Parathyroid adenoma (tissue), 2 donors: Measurements from ENCODE around the gene SLC17A2.

Experiments used
- H2AFZ ChIP-seq: fragments of 300-600 bp; sonication (generic); one replicate; pipeline ENCODE4 v1.7.0; 2017; ENCODE audit warnings: antibody characterized with exemption, mild to moderate bottlenecking
- H3K27ac ChIP-seq: fragments of 300-600 bp; sonication (generic); one replicate; pipeline ENCODE4 v1.7.0; 2017
- H3K27me3 ChIP-seq: fragments of 300-600 bp; sonication (generic); one replicate; pipeline ENCODE4 v1.7.0; 2017; ENCODE audit warnings: low read length; ENCODE audit not compliant: control insufficient read depth, insufficient read depth
- H3K36me3 ChIP-seq: fragments of 300-600 bp; sonication (generic); one replicate; pipeline ENCODE4 v1.7.0; 2017; ENCODE audit warnings: low read length; ENCODE audit not compliant: control insufficient read depth, insufficient read depth
- H3K4me1 ChIP-seq: fragments of 300-600 bp; sonication (generic); one replicate; pipeline ENCODE4 v1.7.0; 2017; ENCODE audit warnings: control low read depth
- H3K4me2 ChIP-seq: fragments of 300-600 bp; sonication (generic); one replicate; pipeline ENCODE4 v1.7.0; 2017; ENCODE audit warnings: low read length
- H3K4me3 ChIP-seq: fragments of 300-600 bp; sonication (generic); one replicate; pipeline ENCODE4 v1.7.0; 2017; ENCODE audit warnings: low read depth, low read length
- H3K79me2 ChIP-seq: fragments of 300-600 bp; sonication (generic); one replicate; pipeline ENCODE4 v1.7.0; 2017; ENCODE audit warnings: control low read depth
- H3K9ac ChIP-seq: fragments of 300-600 bp; sonication (generic); one replicate; pipeline ENCODE4 v1.7.0; 2017; ENCODE audit warnings: mild to moderate bottlenecking
- H3K9me3 ChIP-seq: fragments of 300-600 bp; sonication (generic); one replicate; pipeline ENCODE4 v1.7.0; 2017; ENCODE audit warnings: low read length; ENCODE audit not compliant: control insufficient read depth
- CTCF ChIP-seq: fragments of 300-600 bp; sonication (generic); IDR thresholded peaks from one replicate; pipeline ENCODE4 v1.7.0; 2017; ENCODE audit warnings: antibody characterized with exemption, mild to moderate bottlenecking
- donor health status: primary hyperparathyroidism.

SLC17A2 gene

GRCh38 chr6:25889877-25890853, 40.3 kb downstream of the SLC17A2 start:
- Histone ChIP-seq H3K27ac (no peak overlapping the region), H3K79me2 (no peaks in the 10 kb centered on the region), H3K27me3 (no peaks in the 10 kb centered on the region), H3K4me1 (no peaks in the 10 kb centered on the region), H3K9ac (no peak overlapping the region), H3K4me2 (no peak overlapping the region), H2AFZ (no peak overlapping the region), H3K4me3 (no peak overlapping the region), H3K36me3 (no peaks in the 10 kb centered on the region), H3K9me3 (no peaks in the 10 kb centered on the region)
- TF ChIP-seq CTCF, result no peak

- no peak for TF ChIP-seq CTCF
- H3K27ac ChIP-seq, result no peak overlapping the region
- H3K79me2 ChIP-seq, result no peaks in the 10 kb centered on the region
- H3K27me3 ChIP-seq, result no peaks in the 10 kb centered on the region
- H2AFZ ChIP-seq, result no peak overlapping the region
- no peak overlapping the region for H3K4me2 ChIP-seq
- H3K9ac ChIP-seq, result no peak overlapping the region
- no peaks in the 10 kb centered on the region for H3K36me3 ChIP-seq
- H3K4me3 ChIP-seq, result no peak overlapping the region
- no peaks in the 10 kb centered on the region for H3K9me3 ChIP-seq
- no peaks in the 10 kb centered on the region for H3K4me1 ChIP-seq
Measured at GRCh38 chr6:25888626-25889025, 41.9 kb downstream of the SLC17A2 start.

- no peak for TF ChIP-seq CTCF
- no peak overlapping the region for H3K9ac ChIP-seq
- no peaks in the 10 kb centered on the region for H3K79me2 ChIP-seq
- H3K4me1 ChIP-seq, result no peaks in the 10 kb centered on the region
- no peaks in the 10 kb centered on the region for H3K9me3 ChIP-seq
- no peaks in the 10 kb centered on the region for H3K27me3 ChIP-seq
- H3K36me3 ChIP-seq, result no peaks in the 10 kb centered on the region
- no peak overlapping the region for H2AFZ ChIP-seq
- H3K4me2 ChIP-seq, result no peak overlapping the region
- H3K4me3 ChIP-seq, result no peak overlapping the region
- H3K27ac ChIP-seq, result no peak overlapping the region
Measured at GRCh38 chr6:25886066-25886465, 44.4 kb downstream of the SLC17A2 start.

- no peaks in the 10 kb centered on the region for H3K27me3 ChIP-seq
- no peak overlapping the region for H3K4me3 ChIP-seq
- no peak overlapping the region for H3K27ac ChIP-seq
- no peaks in the 10 kb centered on the region for H3K79me2 ChIP-seq
- no peak overlapping the region for H2AFZ ChIP-seq
- H3K4me2 ChIP-seq, result no peak overlapping the region
- no peaks in the 10 kb centered on the region for H3K36me3 ChIP-seq
- no peaks in the 10 kb centered on the region for H3K9me3 ChIP-seq
- H3K9ac ChIP-seq, result no peak overlapping the region
- H3K4me1 ChIP-seq, result no peaks in the 10 kb centered on the region
- TF ChIP-seq CTCF, result no peak
Measured at GRCh38 chr6:25883991-25884390, 46.5 kb downstream of the SLC17A2 start.

GRCh38 chr6:25883536-25883935, 47.0 kb downstream of the SLC17A2 start:
- no peak overlapping the region for H3K4me2 ChIP-seq
- H3K27ac ChIP-seq, result no peak overlapping the region
- no peaks in the 10 kb centered on the region for H3K36me3 ChIP-seq

More at GRCh38 chr6:25883536-25883935, 47.0 kb downstream of the SLC17A2 start:
- Histone ChIP-seq H3K4me1 (no peaks in the 10 kb centered on the region), H2AFZ (no peak overlapping the region), H3K4me3 (no peak overlapping the region), H3K9me3 (no peaks in the 10 kb centered on the region), H3K27me3 (no peaks in the 10 kb centered on the region), H3K79me2 (no peaks in the 10 kb centered on the region), H3K9ac (no peak overlapping the region)
- no peak for TF ChIP-seq CTCF
